Stimulated activated CD4-positive, alpha-beta T cell treated with anti-CD3 and anti-CD28 coated beads, Interleukin-1b, Interleukin-23, amount 100 ng/mL, for 24 hours (primary cell): Measurements from ENCODE around the gene KMT2D.

Source experiments
- DNase-seq, 4 experiments: peaks; one replicate each; pipeline ENCODE4 v3.0.0-alpha.2; 2020; ENCODE audit warnings: low read depth in 4 of 4, low spot score in 1 of 4

The KMT2D gene, protein sequence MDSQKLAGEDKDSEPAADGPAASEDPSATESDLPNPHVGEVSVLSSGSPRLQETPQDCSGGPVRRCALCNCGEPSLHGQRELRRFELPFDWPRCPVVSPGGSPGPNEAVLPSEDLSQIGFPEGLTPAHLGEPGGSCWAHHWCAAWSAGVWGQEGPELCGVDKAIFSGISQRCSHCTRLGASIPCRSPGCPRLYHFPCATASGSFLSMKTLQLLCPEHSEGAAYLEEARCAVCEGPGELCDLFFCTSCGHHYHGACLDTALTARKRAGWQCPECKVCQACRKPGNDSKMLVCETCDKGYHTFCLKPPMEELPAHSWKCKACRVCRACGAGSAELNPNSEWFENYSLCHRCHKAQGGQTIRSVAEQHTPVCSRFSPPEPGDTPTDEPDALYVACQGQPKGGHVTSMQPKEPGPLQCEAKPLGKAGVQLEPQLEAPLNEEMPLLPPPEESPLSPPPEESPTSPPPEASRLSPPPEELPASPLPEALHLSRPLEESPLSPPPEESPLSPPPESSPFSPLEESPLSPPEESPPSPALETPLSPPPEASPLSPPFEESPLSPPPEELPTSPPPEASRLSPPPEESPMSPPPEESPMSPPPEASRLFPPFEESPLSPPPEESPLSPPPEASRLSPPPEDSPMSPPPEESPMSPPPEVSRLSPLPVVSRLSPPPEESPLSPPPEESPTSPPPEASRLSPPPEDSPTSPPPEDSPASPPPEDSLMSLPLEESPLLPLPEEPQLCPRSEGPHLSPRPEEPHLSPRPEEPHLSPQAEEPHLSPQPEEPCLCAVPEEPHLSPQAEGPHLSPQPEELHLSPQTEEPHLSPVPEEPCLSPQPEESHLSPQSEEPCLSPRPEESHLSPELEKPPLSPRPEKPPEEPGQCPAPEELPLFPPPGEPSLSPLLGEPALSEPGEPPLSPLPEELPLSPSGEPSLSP (N-terminal part only)

DNA sequence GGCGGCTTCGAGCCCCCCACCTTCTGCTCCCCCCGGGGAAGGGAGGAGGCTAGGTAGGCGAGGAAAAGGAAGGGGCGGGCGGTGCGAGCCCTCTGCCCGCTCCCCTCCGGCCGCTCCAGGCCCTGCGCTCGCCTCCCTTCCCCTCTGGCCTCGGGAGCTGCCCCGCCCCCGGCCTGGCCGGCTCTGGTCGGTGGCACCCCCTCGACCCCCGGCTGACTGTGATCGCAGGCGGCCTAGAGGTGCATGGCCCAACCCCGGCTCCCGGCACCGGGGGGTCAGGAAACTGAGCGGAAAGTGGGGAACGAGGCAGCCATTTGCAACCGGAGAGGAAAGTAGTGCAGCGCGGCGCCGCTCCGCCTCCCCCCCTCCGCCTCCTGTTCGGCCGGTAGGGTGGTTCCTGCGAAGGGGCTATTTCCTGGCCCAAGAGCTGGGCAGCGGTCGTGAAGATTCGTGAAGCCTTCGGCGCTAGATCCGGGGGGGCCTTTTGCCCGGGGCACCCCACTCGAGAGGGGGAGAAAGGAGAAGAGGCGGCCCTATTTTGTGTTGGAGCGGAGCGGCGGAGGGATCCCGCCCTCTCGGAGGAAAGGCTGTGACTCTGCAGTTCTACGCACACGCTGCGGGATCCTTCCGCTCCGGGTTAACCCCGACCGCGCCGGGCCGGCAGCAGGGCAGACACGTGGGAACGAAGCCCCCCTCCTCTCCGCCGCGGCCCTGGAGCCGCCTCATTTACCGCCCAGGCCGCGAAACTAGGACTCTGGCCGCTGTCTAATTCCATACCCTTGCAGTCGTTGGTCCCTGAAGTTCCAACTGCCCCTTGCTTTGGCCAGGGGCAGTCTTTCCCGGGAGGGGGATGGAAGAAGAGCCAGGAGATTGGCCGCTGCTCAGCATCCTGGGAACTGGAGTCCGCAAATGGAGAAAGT lies at the start of gene KMT2D:
Gene KMT2D, minus strand, starts transcription at position 558 of the 920 bp plus-strand sequence. CDS start 5,470 bp downstream, outside the sequence.
- DNase-seq, result peak; percentile 65 to 89 (median 78)

DNA sequence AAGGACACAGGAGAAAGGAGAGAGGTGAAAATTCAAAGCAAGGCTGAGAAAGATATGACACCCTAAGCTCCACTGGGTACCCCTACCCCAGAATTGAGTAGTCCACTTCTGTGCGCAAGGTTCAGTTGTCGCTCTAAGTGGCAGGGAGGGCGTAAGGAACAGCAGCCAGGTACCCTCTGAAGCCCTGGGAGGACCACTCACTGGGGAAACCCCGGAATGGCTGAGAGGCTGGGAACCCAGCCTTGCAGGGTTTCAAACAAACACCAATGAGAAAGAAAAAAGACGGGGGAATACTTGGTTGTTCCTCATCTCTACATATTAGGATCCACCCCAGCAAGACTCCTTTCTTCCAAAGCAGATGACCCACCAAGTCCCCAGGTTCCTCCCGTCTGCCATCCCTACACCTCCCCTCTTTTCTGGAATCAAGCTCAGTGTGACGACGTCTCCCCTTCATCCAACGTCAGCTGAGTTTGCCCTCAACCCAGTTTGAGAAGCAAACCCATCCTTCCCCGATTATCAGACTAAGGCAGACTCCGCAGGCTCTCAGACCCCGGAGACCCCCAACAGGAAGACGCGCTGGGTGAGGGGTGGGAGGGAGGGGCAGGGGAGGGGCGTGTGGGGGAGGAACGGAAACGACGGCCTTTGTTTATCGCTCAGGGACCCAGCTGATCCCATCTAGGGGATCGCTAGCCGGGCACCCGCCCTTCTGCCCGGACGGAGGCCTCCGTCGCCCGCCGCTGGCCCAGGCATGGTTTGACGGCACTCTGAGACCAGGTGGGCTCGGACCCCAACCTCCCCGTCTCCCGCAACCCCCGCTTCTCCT lies 49.3 kb upstream of the KMT2D start:
- DNase-seq, result no peak

DNA sequence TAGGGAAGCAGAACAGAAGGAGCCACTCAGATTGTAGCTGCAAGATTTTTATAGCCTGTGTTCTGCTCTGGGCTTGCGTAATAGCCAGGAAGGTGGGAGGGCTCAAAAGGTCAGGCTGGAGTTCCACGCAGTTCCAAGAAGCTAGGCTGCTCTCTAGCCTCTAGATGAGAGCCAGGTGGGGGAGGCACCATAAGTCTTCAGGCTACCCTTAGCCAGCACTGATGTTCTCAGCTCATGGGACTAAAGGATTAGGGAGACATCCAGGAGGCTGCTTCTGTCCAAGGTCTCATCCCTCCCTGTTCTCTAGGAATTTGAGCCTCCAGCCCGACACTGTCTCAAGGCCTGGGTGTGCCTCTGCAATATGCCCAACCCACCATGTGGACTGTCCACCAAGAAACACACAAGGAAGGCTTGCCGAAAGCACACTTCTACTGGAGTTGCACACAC lies 48.4 kb upstream of the KMT2D start:
- DNase-seq, result no peak

DNA sequence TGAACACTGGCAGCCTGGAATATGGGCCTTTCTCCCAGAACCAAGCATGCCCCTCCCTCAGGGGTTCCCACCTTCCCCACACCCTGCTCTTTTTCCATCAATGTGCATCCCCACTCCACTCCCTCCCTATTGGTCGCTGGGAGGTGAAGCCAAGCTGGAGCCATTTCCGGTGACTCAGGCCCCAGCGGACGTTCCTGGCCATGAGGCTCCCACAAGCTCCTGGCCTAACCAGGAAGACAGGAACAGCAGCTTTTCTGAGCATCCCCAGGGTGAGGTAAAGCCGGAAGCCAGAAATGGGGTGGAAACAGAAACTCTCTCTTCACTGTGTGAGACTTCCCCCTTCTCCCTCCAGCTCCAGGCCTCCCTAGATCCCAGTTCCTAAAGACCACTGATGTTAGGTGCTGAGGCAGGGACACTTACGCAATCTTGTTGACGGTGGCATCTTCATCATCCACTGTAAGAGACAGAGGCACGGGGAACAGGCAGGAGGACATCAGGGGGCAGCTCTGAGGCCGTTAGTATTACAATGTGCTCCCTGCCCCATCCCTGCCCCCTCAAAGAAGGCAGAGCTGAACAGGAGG lies 45.0 kb upstream of the KMT2D start:
- no peak for DNase-seq

DNA sequence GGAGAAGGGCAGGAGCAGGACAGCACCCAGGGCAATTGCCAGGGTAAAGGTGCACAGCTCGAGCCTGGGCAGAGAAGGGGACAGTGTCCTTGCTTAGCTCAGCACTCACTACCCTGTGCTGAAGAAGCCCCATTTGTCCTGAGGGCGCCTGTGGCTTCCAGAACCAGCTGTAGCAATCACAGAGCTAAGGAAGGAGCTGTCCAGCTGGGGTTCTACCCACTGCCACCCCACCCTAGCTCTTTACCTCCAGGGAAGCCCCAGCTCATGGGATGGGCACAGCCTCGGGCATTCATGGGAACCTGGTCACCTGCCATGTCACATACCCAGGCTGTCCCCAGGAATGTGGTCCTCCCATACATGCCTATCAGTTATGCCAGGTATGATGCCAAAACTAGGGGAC lies 44.2 kb upstream of the KMT2D start:
- no peak for DNase-seq

DNA sequence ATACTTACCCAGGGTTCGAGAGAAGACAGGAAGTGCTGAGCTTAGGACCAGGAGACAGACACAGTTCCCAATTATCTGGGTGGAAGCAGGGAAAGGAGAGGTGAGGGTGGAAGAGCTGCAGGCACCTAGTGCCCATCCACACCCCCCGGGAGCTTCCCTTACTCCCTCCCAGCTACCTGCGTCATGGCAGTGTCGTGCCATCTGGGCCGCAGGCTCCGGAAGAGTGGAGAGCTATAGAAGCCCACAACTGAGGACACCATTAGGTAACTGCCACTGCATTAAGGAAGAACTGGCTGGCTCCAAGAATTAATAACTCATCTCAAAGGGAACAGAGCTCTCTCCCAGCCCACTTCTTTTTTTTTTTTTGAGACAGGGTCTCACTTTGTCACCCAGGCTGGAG lies 39.8 kb upstream of the KMT2D start:
- no peak for DNase-seq

DNA sequence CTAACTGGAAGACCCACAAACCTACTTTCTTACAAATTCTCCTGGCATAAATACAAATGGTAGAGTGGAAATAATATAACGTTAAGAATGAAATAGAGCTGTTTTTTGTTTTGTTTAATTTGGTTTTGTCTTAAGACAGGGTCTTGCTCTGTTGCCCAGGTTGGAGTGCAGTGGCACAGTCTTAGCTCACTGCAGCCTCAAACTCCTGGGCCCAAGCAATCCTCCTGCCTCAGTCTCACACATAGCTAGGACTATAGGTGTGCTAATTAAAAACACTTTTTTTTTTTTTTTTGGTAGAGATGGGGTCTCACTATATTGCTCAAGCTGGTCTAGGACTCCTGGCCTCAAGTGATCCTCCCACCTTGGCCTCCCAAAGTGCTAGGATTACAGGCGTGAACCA lies 38.1 kb upstream of the KMT2D start:
- DNase-seq, result no peak

DNA sequence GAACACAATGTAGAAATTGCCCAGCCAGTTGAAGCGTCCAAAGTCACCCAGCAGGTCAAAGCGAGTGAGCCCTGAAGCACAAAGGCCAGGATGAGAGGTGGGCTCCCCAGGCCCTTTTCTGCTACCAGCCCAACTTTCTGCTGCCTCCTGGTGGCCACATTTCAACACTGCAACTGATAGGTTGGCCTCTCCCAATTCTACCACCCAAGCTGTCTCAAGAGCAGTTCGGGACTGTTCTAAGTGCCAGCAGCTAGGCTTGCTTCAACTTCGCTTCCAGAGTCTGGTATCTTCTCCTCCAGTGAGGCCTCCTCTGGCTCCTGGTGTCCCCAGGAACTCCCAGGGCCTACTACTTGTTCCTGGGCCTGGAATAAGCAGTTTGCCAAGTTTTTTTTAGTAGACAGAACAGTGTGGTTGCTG lies 37.4 kb upstream of the KMT2D start:
- DNase-seq, result peak in 2 of 4 experiments; percentile 34 to 39

DNA sequence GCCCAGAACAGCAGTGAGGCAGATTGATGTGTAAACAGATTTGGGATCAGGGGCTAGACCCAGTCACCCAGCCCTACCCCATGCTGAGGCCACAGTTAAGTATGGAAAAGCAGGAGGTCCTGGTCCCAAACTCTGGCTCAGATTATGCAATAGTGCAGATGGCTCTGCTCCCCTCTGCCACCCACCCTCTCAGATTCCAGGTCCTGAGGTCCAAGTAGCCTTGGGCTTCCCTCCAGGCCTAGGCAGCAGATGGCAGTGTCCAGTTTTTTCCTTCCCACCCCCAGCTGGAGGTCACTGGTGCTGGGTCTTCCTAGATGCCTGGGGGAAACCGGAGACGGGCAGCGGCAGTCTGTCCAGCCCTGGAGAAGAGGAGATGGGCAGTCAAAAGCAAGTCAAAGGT lies 36.8 kb upstream of the KMT2D start:
- no peak for DNase-seq

DNA sequence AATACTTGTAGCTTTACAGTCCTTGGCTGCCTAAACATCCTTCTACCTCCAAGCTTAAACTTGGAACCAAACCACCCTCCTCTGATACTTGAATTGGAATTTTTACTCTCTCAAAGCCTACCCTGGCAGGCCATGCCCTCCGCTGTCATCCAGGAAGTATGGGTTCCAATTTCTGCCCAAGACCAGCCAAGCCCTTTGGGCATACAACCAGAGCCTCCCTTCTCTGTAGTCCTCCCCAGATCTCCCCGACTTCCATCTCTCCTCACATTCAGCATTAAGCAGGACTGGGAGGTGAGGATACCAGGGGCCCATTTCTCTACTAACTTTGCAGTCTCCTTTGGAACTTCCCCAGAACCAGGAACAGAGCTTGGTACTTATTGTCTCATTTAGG lies 34.4 kb upstream of the KMT2D start:
- no peak for DNase-seq

DNA sequence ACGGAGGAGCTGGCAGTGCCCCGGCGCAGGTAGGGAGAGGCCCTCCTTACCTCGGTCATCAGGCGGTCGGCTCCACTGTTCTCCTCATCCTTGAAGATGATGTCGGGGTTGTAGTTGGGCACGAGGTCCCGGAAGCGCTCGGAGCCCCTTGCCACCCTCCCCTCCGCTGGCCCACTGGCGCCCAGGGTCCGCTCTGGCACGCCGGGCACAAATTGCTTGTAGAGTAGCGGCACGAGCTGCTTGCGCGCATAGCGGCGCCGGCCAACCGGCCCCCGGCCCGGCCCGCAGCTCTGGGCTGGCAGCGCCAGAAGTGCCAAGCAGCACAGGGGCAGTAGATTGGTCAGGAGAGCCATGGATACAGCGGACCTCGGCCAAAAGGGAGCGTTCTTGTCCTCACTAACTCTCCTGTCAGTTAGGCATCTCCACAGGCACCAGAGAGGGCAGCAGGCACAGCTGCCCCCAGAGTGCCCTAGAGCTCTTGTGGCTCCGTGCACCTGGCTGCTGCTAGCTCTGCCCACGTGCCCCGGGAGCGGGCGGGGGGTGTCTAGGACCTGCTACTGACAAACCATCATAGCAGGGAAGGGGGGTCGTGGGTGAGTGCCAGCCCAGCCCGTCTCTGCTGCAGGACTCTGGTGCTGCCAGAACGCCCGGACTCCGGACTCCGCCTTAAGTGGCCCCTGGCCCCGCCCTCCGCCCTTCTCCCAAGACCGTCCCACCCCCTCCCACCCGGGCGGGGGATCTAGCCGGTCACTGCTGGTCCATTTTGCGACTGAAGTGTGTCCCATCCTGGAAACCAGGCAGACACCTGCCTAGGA lies 33.8 kb upstream of the KMT2D start, which contains the start of gene DHH:
Gene DHH, minus strand, starts transcription at position 642 of the 815 bp plus-strand sequence. Its CDS starts 289 bp downstream, at position 353.
- DNase-seq, result no peak

DNA sequence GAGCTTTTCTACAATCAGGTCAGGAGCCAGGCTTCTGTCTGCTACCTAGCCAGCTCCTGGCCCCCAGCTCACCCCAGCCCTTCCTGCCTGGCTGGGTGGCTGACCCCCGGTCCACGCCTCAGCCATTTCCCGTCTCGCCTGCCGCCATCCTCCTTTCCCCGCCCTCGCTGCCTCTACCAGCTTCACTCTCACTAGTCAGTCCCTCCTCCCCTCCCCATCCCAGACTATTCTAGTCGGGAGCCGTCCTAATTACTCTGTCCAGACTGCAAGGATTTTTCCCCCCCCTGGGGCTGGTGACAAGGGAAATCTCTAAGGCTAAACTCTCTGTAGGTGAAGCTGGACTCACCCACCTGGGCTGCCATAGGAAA lies 33.2 kb upstream of the KMT2D start:
- DNase-seq, result no peak

DNA sequence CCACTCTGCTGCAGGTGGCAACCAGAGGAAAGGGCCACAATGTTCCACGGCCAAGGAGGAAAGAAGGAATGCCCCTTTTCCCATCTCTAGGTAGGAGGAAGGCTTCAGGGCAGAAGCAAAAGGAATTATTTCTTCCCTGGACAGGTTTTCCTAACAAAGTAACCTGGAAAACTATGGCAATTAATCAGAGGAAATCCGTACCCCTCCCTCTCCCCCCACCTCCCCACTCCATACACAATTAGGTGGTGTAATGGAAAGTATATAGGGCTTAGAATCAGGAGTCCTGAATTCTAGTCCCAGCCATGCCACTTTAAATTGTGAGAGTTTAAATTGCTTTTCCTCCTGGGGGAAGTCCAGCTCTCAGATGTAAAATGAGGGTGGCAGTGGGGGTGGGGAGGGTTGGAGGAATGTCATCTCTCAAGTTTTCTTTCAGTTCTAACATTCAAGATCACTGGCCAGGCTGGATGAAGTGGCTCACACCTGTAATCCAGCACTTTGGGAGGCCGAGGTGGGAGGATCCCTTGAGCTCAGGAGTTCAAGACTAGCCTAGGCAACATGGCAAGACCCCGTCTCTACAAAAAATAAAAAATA lies 32.3 kb upstream of the KMT2D start:
- DNase-seq, result no peak

DNA sequence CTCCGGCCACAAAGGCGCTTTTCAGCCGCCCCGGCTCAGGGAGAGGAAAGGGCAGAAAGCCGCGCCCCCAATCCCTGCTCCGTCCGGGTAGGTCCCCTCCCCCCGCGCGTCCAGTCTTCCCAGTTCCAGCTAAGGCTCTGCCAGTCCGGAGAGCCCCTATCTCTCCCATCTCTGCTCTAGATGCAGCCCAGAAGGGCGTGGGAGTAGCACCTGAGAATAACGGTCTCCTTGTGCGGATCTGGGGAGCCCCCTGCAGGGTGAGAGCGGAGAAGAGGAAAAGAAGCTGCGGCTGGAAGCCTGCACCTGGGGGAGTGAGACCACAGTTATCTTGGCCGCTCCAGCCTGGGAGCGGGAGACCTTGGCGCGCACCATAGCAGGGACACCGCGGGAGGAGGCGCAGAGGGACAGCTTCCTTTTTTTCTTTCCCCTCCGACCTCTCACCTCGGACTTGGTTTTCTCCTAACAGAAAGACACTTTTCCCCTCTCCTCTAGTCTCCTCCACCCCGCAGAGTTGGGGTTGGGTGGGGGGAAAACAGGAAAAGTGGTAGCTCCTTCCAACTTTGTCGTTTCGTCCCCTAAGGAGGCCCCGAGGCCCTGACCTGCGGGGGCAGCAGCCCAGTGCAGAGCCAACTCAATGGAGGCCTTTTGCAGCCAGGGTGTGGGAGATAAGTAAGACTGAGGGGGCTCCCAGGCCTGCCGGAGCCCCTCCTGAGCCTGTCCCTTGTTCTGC lies 31.7 kb upstream of the KMT2D start:
- DNase-seq, result peak in 3 of 4 experiments; percentile 34 to 57 (median 37)

DNA sequence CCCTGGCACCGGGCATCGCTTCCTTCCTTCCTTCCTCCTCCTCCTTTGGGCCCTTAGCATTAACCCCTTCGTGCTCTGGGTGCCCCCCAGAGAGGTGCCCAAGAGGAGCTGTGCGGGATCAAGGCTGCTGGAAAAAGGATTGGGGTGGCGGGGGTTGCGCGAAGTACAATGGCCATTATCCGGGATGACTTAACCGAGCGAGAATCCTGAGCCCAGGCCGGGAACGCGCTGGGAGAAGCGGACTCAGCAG lies 31.2 kb upstream of the KMT2D start:
- DNase-seq, result no peak

DNA sequence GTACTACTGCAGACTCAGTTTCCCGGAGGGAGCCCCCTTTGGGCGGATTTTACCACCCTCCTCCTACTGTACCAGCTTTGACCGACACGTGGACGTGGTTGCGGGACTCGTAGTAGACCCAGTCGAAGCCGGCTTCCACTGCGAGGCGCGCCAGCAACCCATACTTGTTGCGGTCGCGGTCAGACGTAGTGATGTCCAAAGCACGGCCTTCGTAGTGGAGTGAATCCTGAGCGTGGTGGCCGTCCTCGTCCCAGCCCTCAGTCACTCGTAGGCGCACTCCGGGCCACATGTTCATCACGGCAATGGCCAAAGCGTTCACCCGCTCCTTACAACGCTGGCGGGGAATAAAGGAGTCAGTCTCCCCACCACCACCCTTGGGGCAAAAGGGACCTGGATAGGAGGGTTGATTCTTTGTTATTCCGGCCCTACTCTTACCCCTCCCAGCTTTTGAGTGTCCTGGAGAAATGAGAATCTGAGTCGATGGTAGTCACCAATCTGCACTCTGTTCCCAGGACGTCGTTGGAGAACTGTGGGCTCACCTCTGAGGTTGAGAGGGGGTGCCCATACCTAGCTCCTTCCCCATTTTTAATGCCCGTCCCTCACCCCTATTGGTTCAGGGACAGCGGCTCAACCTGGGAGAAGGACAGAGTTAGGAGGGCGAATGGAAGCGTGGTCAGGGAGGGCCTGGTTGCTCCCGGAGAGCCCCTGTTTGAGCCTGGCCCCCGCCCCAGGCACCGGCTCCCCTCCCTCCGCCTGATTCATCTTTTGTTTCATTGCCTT lies 30.7 kb upstream of the KMT2D start:
- DNase-seq, result no peak
